GM18498 (cell line): ENCODE data around the gene NCAPH2.
"Not testable (repeated sequence)": the region's sequence is repeated elsewhere in the genome, so short reads cannot be mapped to it uniquely, and the experiment has no call there.

Experiments used
- ATAC-seq: cut with Tn5 transposase; IDR thresholded peaks from one replicate; pipeline ENCODE4 v1.9.1; 2021; ENCODE audit warnings: mild to moderate bottlenecking, moderate library complexity; ENCODE audit not compliant: unreplicated experiment

Gene NCAPH2

DNA sequence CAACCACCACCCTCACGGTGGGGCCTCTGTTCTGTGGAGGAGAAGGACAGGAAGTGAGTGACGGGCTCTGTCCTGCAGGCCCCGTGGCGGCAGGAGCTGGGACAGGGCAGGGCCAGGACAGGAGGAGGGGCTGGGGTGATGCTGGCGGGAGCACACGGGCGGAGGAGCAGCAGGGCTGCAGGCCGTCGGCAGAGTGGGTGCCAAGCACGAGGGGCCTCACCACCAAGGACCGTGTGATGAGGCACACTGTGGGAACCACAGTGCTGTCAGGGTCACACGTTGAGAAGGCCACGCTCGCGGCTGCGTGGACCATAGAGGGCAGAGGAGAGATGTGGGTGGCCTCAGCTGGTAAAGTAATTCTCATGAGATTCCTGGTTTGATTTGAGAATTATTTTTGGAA, 8.9 kb downstream of the NCAPH2 start:
- ATAC-seq, result no peak

GRCh38 chr22:50517495-50518260, 9.7 kb downstream of the NCAPH2 start:
- ATAC-seq, result no peak

GRCh38 chr22:50518606-50519005, 10.6 kb downstream of the NCAPH2 start:
- no peak for ATAC-seq

DNA sequence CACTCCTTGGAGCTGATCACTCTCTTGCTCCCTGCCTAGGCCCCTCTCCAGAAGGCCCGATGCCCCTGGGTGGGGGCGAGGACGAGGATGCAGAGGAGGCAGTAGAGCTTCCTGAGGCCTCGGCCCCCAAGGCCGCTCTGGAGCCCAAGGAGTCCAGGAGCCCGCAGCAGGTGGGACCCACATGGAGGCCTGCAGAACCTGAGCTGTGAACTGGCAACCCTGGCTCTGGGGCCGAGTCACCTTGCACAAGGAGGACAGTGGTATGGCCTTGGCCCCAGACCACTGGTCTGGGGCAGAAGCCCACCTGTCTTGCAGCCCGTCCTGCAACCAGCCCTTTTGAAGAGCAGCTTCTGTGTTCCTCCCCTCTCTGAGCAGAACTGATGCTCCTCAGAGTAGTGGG, 11.1 kb downstream of the NCAPH2 start:
- ATAC-seq, result no peak

DNA sequence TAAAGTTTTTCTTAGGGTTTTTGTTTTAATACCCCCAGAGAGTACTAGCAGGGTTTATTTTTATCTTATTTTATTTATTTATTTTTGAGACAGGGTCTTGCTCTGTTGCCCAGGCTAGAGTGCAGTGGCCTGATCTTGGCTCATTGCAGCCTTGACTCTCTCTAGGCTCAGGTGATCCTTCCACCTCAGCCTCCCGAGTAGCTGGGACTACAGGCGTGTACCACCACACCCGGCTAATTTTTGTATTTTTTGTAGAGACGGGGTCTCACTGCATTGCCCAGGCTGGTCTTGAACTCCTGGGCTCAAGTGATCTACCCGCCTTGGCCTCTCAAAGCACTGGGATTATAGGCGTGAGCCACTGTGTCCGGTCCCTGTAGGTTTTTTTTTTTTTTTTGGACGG, 12.2 kb downstream of the NCAPH2 start:
- ATAC-seq, result not testable (repeated sequence)

DNA sequence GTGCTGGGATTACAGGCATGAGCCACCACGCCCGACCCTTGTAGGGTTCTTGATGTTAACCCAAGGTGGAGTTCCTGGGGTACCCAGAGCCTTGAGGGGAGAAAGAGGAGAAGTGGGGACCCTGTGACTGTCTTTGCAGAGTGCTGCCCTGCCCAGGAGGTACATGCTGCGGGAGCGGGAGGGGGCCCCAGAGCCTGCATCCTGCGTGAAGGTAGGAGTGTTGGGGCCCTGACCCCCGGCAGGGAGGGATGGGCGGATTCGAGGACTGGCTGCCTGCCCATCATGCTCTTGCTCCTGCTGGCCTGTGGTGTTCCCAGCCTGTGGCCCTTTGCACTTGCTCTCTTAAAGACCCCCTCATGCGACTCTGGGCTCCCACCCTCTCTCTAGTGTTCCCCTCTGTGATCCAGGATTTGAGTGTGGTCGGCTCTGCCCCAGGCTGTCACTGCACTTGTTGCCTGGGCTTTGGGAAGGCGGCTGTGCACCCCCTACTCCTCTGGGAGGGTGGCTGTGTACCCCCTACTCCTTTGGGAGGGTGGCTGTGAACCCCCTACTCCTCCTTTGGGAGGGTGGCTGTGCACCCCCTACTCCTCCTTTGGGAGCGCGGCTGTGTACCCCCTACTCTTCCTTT, 12.9 kb downstream of the NCAPH2 start:
- no peak for ATAC-seq

- ATAC-seq, result no peak
These were observed 13.7 kb downstream of the NCAPH2 start for GRCh38 chr22:50521710-50522109.

GRCh38 chr22:50522208-50522805, 14.3 kb downstream of the NCAPH2 start:
- ATAC-seq, result no peak

DNA sequence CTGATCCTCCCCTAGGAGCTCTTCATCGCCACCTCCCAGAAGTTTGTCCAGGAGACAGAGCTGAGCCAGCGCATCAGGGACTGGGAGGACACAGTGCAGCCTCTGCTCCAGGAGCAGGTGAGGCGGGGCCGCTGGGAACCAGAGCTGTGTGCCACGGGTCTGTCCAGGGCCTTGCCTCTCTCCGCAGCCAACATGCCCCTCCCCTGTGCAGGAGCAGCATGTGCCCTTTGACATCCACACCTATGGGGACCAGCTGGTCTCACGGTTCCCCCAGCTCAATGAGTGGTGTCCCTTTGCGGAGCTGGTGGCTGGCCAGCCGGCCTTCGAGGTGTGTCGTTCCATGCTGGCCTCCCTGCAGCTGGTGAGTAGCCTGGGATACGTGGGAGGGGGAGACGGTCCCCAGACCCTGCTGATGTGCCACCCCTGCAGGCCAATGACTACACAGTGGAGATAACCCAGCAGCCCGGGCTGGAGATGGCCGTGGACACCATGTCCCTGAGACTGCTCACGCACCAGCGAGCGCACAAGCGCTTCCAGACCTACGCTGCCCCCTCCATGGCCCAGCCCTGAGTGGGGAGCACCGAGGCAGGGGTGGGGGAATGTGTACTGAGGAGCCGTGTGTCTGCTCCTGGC, 14.9 kb downstream of the NCAPH2 start:
- ATAC-seq, result no peak

DNA sequence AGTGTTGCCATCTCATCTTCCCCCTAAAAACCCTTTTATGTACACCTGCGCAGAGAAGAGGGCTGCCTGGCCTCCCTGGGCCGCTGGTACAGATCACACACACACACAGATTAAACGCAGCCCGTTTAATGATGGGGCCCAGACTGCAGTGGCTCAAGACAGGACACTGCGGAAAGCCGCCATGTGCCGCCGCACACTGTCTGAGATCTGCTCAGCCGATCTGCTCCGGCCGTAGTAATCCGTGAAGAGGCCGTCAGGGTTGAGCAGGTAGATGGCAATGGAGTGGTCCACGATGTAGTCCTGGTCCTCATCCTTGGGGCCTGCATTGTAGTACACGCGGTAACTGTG, 15.4 kb downstream of the NCAPH2 start:
- no peak for ATAC-seq

- ATAC-seq, result no peak
These were observed 16.0 kb downstream of the NCAPH2 start for GRCh38 chr22:50523806-50524675.

GRCh38 chr22:50524676-50525103, 16.7 kb downstream of the NCAPH2 start:
- ATAC-seq, result no peak

DNA sequence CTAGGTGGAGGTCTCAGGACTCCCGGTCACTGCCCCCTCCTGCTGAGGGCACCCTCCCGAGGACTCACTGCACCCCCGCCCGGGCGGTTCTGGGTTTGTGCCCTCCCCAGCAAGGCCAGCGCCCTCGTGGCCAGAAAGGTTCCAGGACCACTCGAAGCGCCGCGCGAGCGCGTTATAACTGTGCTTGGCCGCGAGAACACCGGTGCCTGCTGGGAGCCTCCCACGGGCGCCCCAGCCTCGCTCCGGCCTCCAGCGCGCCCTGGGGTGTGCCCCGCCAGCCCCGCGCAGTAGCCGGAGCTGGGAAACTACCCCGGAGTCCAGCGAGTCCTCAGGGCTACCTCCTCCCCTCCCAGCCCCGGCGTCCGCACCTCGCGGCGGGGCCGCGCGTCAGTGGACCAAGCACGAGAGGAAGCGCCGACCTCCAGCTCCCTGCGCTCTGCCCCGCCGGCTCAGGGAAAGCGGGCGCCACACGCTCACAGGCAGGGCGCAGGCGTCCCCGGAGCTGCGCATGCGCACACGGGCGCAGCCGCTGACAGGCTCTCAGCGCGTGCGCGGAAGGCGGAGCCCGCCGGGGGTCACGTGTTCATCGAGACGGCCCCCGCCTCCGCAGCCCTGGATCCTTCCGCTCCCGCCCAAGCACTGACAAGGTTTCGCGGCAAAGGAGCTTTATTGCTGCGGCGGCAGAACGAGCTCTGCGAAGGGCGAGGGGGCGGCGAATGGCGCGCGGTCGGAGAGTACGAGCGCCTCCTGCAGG, 17.3 kb downstream of the NCAPH2 start, which contains the start of gene SCO2:
TSS of gene SCO2 (minus strand) at position 495 of the 754 bp plus-strand sequence. CDS start 1,187 bp downstream, outside the sequence.
- peak; percentile 43 for ATAC-seq

- ATAC-seq, result peak; percentile 23
These were observed 17.8 kb downstream of the NCAPH2 start for GRCh38 chr22:50525858-50526107.

DNA sequence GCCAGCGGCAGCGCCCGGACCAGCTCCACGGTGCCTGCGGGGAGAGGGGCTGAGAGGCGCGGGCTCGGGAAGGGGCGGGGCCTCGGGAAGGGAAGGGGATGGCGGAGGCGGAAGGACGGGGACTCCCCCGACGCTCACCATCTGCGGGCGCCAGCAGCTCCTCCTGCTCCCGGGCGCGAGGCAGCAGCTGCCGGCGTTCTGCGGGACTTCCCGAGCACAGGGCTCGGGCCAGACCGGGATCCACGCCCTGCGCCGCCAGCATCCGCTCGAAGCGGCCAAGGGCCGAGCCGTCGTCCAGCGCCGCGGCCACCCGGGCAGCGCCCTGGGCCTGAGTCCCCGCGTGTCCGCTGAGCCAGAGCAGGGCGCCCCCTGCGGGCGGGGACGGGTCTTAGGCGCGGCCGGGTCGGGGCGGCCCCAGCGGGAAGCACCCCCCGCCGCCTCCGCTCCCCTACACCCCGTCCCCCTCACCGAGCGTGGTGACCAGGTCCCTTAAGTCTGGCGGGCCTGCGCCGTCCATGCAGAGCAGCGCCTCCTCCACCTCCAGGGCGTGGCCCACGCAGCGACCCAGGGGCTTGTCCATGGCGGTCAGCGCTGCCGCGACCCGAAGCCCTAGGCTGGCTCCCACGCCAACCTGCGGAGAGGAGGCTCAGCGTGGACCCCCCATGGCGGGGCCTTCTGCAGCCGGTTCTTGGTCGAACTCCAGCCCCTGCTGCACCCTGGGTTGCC, 18.2 kb downstream of the NCAPH2 start:
- peak; percentile 30 for ATAC-seq

DNA sequence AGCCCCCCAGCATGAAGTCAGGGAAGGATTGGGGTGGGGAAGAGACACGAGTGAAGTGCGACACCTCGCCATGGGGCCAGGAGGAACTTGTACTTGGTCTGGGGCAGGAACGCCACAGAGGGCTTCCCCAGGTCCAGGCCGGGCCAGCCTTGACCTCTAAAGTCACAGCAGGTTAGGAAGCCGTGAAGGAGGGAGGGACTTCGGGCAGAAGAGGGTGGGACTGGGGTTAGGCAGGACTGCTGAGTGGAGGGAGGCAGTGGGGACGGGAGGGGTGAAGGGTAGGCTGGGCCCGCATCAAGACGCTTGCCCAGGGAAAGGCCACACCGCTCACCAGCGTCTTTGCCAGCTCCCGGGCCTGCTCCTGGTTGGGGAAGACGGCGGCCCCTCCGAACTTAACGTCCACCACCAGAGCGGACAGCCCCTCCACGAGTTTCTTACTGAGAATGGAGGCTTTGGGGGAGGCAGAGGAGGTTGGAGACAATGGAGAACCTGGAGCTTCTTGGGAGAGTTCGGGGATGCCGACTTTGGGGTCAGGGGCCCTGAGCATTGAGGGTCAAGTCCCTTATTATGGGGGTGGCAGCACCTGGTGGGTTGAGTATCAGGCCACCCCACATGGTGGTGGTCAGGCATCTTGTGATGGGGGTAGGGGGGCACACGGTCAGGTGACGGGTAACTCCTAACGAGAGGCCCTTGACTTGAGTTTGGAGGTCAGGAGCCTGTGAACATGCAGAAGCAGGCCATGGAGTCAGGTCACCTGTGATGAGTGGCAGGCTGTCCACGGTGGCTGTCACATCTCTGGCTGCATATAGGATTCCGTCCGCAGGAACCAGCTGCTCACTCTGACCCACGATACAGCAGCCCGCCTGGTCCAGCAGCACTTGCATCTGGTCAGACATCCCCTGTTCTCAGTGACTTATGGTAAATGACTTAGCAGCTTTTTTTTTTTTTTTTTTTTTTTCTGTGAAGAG, 19.1 kb downstream of the NCAPH2 start:
- no peak for ATAC-seq

DNA sequence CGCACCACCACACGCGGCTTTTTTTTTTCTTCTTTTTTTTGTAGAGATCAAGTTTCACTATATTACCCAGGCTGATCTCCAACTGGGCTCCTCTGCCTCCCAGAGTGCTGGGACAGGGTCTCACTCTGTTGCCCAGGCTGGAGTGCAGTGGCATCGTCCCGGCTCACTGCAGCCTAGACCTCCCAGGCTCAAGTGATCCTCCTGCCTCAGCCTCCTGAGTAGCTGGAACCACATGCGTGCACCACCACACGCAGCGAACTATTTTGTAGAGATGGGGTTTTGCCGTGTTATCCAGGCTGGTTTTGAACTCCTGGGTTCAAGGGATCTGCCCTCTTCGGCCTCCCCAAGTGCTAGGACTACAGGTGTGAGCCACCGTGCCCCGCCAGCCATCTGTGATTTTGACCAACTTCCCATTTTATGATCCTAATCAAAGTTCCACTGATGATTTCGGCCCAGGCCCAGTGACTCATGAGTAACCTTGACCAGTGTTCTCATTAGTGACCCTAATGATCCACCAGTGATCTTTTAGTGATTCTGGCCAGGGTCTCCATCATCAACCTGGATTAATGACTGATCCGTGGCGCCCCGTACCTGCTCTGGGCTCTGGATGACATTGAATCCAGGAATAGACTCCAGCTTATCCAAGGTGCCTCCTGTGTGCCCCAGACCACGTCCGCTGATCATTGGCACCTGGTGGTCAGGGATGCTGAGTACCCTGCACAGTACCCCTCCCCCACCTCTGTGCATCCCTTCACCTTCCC, 20.1 kb downstream of the NCAPH2 start:
- ATAC-seq, result no peak
